Left renal cortex interstitium (tissue), 4 donors: Measurements from ENCODE around the gene RNF152. TPM values are rescaled to one million over a fixed set of nuclear protein-coding genes. Genes with fewer than 3 reads are reported as not detected.

ENCODE experiments used
- DNase-seq, 4 donors: peaks; one replicate each; pipeline ENCODE4 v3.0.0-alpha.2; 2013; ENCODE audit warnings: low read depth in 4 of 4, low spot score in 2 of 4, missing footprints in 1 of 4
- polyA plus RNA-seq, 4 donors: library from polyadenylated mRNA; unstranded; fragments of 120-200 nt; gene quantifications; one replicate each; pipeline ENCODE4 v1.2.1, GENCODE V29; 2013; ENCODE audit not compliant: insufficient read length in 4 of 4

Gene RNF152
- polyA plus RNA-seq, 4 donors = 6.9 to 14.3 (median 9.5) TPM

DNA sequence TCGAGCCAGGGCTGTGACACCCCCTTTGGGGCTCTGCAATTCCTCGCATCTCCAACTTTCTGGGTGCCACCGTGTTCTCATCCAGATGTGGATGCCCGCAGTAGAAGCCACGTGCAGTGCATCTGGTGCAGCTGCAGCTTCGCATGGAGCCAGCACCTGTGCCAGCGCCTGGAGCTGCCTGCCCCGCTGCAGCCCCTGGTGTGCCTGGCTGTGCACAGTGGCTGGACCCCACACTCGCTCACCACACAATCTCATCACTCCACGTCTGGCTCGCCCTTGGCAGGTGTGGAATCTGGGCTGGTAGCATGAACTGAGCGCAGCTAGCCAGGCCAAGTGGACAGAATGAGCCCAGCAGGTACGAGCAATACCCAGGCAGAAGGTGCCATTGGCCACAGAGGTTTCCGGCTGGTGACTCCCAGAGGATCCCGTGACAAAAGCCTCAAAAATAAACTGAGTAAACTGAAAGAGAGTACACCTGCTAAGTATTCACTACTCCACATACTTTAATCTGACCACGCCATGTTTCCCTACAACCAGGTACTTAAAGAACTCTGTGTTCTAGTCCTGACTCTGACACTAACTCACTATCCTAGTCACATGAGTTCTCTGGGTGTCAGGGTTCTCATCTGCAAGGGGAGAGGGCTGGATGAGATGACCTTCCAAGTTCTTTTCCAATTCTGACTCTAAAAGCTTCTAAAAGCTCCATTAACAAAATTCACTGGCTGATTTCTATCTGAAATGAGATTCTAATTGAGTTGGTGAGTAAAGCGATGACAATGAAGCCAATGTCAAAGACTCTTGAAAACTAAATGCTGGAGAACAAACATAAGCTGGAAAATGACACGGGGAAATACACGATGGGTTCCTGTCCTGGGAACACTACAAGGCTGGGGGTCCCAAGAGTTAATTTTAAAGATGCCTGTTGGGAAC lies 37.1 kb downstream of the RNF152 start:
- DNase-seq = no peak

- DNase-seq = no peak
These were observed 38.0 kb downstream of the RNF152 start for GRCh38 chr18:61854578-61855448.

DNA sequence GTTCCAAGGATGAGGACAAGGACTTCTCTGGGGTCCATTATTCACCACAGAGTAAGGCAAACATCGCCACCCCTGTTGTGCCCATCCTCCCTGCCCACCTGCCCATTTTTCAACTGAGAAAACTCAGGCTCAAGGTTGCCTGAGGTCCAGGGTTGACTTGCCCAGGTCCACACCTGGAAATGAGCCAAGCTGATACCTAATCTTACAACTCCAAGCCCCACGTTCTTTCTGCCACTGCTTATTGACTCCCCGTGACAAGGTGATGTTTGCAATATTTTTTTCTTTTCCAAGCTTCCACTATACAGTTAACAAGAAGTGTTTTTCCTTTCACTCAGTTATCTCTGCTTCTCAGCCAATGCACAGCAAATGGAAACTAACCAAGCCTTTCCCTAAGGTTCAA lies 39.0 kb downstream of the RNF152 start:
- DNase-seq = no peak

GRCh38 chr18:61852496-61852895 lies 40.3 kb downstream of the RNF152 start:
- DNase-seq = no peak

GRCh38 chr18:61851940-61852451 lies 40.8 kb downstream of the RNF152 start:
- no peak for DNase-seq

GRCh38 chr18:61851279-61851678 lies 41.5 kb downstream of the RNF152 start:
- DNase-seq = no peak

- no peak for DNase-seq
These were observed 42.1 kb downstream of the RNF152 start for GRCh38 chr18:61850756-61851155.

DNA sequence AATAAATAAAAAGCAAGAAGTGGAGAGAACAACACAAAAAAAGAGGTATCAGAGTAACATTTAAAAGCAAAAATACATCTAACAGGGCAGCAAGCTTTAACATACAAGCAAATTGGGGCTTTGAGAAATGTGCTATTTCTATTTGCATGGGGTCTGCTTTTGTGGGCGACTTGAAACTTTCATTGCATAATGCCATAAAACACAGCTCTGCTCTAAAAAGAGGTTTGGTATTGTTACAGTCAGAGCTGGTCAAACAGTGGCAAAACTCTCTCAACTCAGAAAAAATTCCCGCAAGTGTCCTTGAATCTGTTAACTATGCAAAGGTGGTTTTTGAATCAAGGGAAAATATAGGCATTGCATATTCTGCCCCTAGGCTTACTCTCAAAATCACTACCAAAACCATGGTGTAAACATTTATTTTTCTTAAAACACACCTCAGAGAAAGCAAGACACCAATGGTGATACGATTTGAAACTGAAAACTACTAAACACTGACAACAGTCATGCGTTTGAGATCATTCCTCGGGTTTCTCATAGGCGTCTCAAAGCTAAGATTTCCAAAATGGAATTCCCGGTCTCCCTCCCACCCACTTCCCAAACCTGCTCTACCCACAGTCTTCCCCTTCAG lies 45.5 kb downstream of the RNF152 start:
- DNase-seq = no peak

DNA sequence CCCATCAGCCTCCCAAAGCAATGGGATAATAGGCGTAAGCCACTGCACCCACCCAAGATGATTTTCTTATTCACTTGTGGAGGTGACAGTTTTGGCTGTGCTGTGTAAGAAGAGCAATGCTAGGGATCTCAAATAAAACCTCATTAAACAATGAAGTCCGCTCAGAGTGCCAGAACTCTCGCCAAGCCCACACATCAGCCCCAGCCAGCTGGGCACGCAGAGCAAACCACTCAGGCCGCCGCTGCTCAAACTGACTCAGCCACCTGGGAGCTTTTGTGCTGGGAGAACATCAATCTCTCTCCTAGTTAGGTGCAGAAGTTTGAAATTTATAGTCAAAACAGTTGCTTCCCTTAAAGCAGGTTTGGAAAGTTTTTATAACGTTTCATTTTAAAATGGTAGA lies 47.6 kb downstream of the RNF152 start:
- DNase-seq = no peak

- DNase-seq = no peak
These were observed 48.1 kb downstream of the RNF152 start for GRCh38 chr18:61844726-61845125.

DNA sequence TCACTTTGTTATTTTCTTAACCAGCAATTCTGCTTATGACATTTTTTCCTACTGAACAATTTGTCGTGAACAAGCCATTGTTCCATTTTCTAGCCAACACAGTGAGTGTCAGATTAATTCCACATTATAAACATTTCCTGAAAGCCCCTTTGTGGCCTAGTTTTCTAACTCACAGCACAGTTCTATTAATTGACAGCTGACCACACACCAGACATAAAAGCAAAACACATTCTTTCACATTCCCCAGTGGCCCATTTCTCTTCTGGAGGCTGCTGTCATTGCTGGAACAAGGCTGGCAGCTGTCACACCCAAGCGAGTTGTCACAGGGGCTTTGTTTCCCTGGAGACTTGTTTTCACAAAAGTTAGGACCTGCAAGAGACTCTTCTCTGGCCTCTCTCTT lies 50.7 kb downstream of the RNF152 start:
- no peak for DNase-seq

- DNase-seq = no peak
These were observed 51.1 kb downstream of the RNF152 start for GRCh38 chr18:61841706-61842105.

- DNase-seq = no peak
These were observed 52.5 kb downstream of the RNF152 start for GRCh38 chr18:61840324-61840723.

GRCh38 chr18:61838521-61838920 lies 54.3 kb downstream of the RNF152 start:
- no peak for DNase-seq

- no peak for DNase-seq
These were observed 58.8 kb downstream of the RNF152 start for GRCh38 chr18:61833978-61834377.

DNA sequence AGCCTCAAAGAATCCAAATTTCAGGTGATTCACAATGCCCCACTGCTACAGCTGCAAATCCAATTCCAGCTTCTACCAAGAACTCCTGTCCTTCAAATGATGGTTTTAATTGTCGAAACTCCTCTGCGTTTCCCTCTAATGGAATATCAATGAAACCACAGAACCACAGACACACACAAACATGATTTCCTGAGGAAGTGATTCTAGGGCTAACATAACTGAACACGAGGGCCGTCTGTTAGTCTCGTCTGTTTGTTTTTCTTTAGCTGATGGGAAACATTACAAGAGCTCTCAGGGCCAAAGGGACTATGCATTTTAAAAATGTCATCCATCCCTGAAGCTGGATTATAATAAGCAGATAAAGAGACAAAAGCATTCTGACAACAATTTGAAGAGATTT lies 59.4 kb downstream of the RNF152 start:
- no peak for DNase-seq

DNA sequence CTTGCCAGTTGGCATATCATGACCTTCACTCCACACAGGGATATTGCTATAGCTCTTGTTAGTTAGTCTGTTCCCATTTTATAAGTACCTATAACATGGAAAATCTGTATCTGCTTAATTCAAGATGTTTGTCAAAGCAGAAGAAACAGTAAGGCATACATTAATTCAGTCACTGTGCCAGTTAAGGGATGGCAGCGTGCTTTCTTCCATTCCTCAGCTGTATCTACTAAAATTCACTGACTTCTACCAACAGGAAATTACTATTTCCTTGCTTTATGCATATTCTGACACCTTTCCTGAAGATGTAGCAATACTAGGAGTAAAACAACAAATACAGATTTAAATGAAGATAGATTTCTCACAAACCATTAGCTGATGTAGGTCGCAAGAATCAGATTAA lies 59.9 kb downstream of the RNF152 start:
- DNase-seq = no peak

DNA sequence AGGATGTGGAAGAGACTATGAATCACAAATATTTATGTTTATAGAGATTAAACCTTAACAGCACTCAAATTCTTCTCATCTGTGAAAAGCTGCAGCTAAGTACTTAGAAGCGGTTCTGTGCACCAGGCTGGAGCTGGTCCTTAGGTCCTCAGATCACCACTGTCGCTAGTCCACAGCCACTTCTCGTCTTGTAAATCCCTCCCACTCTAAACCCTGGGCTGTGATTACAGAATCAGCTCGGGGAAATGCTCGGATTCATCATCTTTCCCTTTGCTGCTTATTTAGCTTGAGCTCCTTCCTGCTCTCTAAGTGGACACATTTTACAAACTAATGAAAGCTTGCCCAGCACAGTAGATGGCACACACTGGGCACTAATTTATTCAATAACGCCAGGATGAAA lies 61.7 kb downstream of the RNF152 start:
- DNase-seq = no peak

- DNase-seq = no peak
These were observed 63.7 kb downstream of the RNF152 start for GRCh38 chr18:61829108-61829507.

- DNase-seq = no peak
These were observed 65.2 kb downstream of the RNF152 start for GRCh38 chr18:61827591-61827990.

GRCh38 chr18:61825386-61825785 lies 67.4 kb downstream of the RNF152 start:
- no peak for DNase-seq
